HG03064 (cell line): Measurements from ENCODE around the gene STAT4.

Experiments used
- ATAC-seq: cut with Tn5 transposase; IDR thresholded peaks from one replicate; pipeline ENCODE4 v1.9.1; 2021; ENCODE audit warnings: low read depth; ENCODE audit not compliant: unreplicated experiment

Gene STAT4

DNA sequence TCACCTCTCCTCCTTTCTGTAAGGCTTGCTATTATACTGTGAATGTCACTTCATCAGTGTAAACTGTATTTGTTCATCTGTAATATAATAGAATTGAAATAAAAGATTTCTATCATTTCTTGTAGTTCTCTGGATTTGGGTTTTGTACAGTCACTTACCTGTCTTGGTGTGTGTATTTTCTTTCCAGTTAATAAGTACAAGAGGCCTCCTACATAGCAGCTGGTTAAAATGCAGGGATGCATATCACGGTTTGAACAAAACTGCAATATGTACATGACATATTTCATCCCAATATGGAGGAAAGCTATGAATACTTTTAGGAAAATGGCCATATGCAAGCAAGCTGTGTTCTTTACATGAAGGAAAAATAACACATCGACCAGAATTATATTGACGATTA is 131.4 kb downstream of the STAT4 start:
- ATAC-seq = no peak

DNA sequence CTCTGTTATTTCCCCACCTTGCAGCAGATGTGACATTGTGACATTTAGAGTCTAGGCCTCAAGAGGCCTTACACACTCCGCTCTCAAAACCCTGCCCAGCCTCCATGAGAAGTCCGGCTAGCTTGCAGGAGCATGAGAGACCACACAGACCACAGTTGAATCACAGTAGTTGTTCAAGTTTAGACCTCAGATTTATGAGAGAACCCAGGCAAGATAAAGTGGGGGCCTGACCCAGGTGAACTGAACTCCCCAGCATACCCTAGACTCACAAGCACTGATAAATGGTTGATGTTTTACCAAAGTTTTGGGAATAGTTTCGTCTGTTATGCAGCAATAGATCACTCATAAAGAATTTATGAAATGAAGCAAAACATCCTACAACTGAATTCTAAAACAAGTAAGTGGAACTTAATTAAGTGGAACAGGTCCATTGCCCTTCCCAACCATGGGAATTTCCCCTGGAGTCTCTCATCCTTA is 132.1 kb downstream of the STAT4 start:
- no peak for ATAC-seq

DNA sequence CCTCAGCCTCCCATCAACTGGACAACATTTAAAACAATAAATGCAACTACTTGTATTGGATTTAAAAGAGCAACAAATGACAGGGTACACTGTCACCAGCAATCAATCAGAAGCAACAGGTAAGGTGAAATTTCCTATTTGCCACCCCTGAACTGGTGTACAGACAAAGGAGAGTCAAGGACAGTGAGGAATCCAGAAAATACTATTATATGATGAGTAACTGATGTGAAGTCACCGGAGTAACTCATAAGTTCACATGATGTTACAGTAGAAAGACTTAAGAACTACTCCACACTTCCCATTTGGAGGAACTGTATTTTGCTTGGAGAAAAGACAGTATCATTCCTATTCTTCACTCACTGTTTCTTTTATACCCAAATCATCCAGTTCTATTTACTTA is 132.7 kb downstream of the STAT4 start:
- ATAC-seq = no peak

DNA sequence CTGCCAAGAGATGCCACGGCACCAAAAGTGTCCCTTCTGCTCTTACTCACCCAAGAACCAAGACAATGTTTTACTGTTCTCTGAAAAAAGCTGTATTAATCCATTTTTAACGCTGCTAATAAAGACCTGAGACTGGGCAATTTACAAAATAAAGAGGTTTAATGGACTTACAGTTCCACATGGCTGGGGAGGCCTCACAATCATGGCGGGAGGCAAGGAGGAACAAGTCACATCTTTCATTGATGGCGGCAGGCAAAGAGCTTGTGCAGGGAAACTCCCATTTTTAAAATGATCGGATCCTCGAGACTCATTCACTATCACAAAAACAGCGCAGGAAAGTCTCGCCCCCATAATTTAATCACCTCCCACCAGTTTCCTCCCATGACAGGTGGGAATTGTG is 135.0 kb downstream of the STAT4 start:
- ATAC-seq = no peak

GRCh38 chr2:191015239-191015638 is 135.6 kb downstream of the STAT4 start:
- ATAC-seq = no peak

DNA sequence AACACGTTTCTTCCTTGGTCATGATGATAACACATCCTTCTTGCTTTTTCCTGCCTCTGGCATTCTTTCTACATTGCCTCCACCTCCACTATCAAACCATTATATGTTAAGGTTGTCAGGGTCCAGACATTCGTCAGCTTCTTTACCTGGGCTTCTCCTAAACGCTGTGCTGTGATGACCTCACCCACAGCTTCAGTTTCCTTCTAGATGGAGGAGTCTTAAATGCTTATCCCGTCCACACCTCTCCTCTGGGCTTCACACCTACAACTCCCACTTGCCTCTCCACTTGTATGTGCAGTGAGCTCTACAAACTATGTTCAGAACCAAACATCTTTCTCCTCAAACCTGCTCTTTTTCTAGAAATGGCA is 136.2 kb downstream of the STAT4 start:
- peak; percentile 3 for ATAC-seq

- peak; percentile 74 for ATAC-seq
Observed at GRCh38 chr2:191013932-191014652, 136.7 kb downstream of the STAT4 start, which contains the start of gene STAT1. TSS of gene STAT1 (minus strand) at chr2:191014171. CDS start at chr2:191010003, 4,168 bp downstream.

GRCh38 chr2:191013682-191013931 is 137.2 kb downstream of the STAT4 start:
- ATAC-seq = no peak

DNA sequence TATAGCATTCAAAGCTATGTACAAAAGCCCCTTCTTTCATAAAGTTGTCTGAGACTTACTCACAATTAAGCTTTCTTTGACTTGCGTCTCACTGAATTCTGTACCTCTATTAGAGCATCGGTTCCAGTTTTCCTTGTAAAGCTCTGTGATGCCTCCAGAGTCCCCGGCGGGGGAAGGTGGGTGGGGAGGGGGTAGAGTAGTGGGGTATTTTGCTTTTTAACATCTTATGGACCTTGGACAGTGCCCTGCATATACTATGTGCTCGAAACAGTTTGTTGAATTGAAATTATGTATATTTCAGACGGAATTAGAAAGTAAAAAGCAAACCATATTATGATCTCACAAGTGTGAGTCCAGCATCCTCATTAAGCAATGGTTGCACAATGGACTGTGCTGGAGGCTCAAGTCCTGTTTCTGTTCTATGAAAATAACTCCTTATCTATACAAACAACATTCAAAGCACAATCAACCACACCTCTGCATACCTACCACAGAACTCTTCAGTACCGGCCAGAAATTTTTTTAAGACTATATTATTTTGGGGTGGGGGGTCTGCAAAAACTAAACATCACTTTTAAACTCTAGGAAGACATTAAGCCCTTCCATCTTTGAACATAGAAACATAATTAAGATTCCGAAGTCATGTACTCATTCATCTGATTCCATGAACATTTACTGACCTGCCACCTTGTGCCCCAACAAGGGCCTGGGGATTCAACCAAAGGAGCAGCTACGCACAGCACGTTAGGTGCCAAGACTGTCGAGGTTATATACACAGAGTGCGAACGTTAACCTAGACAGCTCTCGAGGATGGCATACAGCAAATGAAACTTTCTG is 137.7 kb downstream of the STAT4 start:
- ATAC-seq = no peak

DNA sequence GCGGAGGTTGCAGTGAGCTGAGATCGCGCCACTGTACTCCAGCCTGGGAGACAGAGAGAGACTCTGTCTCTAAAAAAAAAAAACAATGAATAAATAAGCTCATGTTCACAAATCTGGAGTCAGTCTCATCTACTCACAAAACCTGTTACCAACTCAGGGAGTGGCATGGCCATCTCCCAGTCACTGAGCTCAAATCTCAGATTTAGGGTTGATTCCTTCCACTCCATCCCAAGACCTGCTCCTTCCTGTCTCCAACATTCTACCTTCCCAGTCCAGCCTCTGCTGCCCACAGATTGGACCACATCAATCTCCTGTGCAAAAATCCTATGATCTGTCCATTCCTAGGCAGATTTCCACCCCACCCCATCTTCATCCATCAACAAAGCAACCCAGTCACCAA is 138.4 kb downstream of the STAT4 start:
- no peak for ATAC-seq

- ATAC-seq = no peak
Observed at GRCh38 chr2:191010887-191011885, 139.6 kb downstream of the STAT4 start.

DNA sequence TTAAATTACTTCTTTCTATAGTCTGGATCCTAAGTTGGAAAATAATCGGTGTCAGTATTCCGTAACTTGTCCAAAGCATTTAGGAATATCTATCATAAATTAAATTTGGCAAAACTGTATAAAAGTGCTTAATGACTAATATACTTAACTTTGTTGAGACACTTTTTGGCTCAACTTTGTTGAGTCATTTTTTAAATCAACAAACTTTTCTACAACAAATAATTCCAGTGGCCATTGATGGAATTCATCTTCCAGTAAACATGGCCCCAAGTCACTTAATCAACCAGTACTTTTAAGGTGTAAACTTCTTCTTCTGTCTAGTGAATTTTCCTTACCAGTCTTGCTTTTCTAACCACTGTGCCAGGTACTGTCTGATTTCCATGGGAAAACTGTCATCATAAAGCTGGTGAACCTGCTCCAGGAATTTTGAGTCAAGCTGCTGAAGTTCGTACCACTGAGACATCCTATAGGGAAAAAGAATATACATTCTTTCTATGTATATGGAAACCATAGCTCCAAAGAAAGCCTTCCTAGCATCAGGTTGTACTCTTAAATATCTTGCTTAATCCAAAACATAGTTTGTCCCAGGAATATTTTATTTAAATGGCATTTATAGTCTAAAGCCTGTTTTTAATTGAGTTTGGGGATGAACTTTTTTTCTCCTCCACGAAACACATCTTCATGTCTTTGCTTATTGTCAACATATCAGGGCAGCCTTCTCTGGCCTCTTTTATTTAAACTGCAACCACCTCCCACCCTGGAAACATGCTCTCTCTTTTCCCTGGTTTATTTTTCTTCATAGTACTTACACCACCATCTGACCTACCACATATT is 141.0 kb downstream of the STAT4 start:
- no peak for ATAC-seq

GRCh38 chr2:191008286-191008685 is 142.5 kb downstream of the STAT4 start:
- no peak for ATAC-seq

DNA sequence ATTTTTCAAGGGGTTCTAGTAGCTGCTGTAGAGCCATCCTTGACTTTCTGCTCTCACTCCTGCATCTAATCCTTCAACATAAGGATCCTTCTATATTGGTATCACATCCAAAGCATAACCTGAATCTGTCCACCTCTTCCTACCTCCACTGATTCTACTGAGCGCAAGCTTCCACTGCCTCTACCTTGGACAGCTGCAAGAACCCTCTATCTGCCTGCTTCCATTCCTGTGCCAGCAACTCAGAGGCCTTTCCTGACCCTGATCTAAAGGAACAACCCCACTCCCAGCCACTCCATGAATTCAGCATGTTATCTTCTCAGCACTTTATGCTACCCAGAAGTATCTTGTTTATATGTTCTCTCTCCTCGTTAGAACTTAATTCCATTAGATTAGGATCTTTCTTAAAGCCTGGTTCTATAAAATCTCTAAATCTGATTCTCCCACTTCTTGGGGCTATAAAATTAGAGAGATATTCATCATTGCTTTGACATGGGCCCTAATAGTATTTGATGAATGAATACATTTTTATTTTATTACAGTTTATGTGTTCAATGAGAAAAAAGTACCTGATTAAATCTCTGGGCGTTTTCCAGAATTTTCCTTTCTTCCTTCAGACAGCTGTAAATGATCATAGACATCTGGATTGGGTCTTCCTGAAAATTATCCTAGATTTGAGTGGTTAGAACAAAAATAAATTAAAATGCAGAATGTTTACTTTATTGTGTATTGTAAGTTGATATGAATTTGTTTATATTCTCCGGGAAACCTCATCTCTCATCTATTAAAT is 143.6 kb downstream of the STAT4 start:
- ATAC-seq = no peak

- no peak for ATAC-seq
Observed at GRCh38 chr2:191006297-191006696, 144.5 kb downstream of the STAT4 start.

DNA sequence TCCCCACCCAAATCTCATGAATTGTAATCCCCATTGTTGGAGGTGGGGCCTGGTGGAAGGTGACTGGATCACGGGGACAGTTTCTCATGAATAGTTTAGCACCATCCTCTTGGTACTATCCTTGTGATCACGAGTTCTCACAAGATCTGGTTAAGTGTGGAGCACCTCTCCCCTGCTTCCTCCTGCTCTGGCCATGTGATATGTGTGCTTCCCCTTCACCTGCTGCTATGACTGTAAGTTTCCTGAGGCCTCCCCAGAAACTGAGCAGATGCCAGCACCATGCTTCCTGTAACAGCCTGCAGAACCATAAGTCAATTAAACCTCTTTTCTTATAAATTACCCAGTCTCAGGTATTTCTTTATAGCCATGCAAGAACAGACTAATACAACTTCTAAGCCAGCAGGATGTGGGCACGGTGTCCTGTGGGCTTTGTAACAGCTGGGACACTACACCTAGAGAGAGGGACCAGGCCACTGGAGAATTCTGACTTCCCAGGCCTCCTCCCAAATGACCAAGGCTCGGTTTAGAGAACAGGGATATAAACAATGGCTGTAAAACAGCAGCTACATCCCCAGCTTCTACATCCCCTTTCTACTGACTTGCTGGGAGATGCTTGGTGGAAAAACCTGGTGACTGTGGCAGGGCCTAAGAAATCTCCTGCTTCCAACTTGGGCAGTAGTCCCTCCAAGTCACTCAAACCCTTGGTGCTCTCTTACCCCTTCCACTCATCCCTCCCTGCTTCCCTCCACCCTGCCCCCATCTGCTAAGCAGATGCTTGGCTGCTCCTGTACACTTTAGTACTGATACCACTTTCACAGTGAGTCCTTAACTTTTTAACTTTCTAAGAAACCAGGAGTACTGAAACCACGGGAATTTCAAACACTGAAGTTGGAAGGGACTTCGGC is 147.1 kb downstream of the STAT4 start:
- ATAC-seq = no peak

DNA sequence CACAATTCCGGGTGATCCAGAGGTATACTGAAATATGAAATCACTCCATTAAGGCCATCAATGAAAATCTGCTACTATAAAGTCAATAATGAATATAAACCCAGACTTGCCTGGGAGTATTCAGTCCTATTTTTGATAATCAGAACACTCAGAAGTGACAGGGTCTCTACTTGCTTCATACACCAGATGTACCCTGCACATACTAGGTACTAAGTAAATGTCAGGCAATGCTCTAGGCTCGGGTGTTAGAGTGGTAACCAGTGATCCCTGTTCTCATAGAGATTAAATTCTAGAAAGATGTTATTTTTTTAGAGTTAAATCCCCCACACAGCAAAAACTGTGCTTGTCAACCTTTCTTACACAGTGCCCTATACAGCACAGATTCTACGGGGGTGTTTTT is 149.2 kb downstream of the STAT4 start:
- ATAC-seq = no peak

GRCh38 chr2:191001032-191001431 is 149.8 kb downstream of the STAT4 start:
- no peak for ATAC-seq
